Activated CD8-positive, alpha-beta memory T cell treated with anti-CD3 and anti-CD28 coated beads for 4 hours (primary cell): ENCODE data around the gene MICAL1.

Experiments
- DNase-seq, 2 donors: peaks; one replicate each; pipeline ENCODE4 v3.0.0-alpha.2; 2020; ENCODE audit warnings: low read depth in 2 of 2

MICAL1 gene

GRCh38 chr6:109453594-109454495 lies 1.7 kb downstream of the MICAL1 start:
- DNase-seq = no peak

- no peak for DNase-seq
Measured at GRCh38 chr6:109453156-109453555, 2.4 kb downstream of the MICAL1 start.

GRCh38 chr6:109452181-109452580 lies 3.4 kb downstream of the MICAL1 start:
- DNase-seq = no peak

- no peak for DNase-seq
Measured at GRCh38 chr6:109451376-109451775, 4.2 kb downstream of the MICAL1 start.

- DNase-seq = no peak
Measured at GRCh38 chr6:109450801-109451200, 4.8 kb downstream of the MICAL1 start.

GRCh38 chr6:109449795-109450673 lies 5.5 kb downstream of the MICAL1 start:
- DNase-seq = no peak

GRCh38 chr6:109449064-109449794 lies 6.3 kb downstream of the MICAL1 start:
- no peak for DNase-seq

- no peak for DNase-seq
Measured at GRCh38 chr6:109448615-109449014, 7.0 kb downstream of the MICAL1 start.

GRCh38 chr6:109447878-109448555 lies 7.6 kb downstream of the MICAL1 start:
- no peak for DNase-seq

GRCh38 chr6:109447087-109447486 lies 8.5 kb downstream of the MICAL1 start:
- DNase-seq = no peak

- DNase-seq = no peak
Measured at GRCh38 chr6:109446541-109446940, 9.0 kb downstream of the MICAL1 start.

- DNase-seq = no peak
Measured at GRCh38 chr6:109446072-109446471, 9.5 kb downstream of the MICAL1 start.

- DNase-seq = no peak
Measured at GRCh38 chr6:109445382-109445781, 10.2 kb downstream of the MICAL1 start.

- DNase-seq = no peak
Measured at GRCh38 chr6:109443425-109443950, 12.1 kb downstream of the MICAL1 start.

GRCh38 chr6:109442393-109442924 lies 13.1 kb downstream of the MICAL1 start:
- no peak for DNase-seq

- DNase-seq = no peak
Measured at GRCh38 chr6:109441069-109441816, 14.3 kb downstream of the MICAL1 start.

- DNase-seq = peak; percentile 59 to 66
Measured at GRCh38 chr6:109440331-109441068, 15.1 kb downstream of the MICAL1 start, which contains the start of the genes PPIL6 and SMPD2. PPIL6 (minus strand) TSS chr6:109440628; CDS start chr6:109440590, 38 bp downstream. SMPD2 (plus strand) TSS chr6:109440724; CDS start chr6:109441122, 398 bp downstream.

- DNase-seq = no peak
Measured at GRCh38 chr6:109436041-109436440, 19.5 kb downstream of the MICAL1 start.

GRCh38 chr6:109434456-109434855 lies 21.1 kb downstream of the MICAL1 start:
- no peak for DNase-seq
